Natural killer cell (primary cell): ENCODE results near the gene CLOCK. TPM values are rescaled to one million over a fixed set of nuclear protein-coding genes. Genes with fewer than 3 reads are reported as not detected.

ENCODE experiments used
- ATAC-seq, 3 donors: fragments of 150-1000 bp in 2 of 3; fragments of 200-7000 bp in 1 of 3; cut with Tn5 transposase; 1 replicate in 1 of 3; 2 replicates in 2 of 3; pipeline ENCODE4 v1.10.0; 2021; ENCODE audit warnings: mild to moderate bottlenecking in 2 of 3, moderate library complexity in 2 of 3
- DNase-seq, 2 donors: peaks; one replicate each; pipeline versions ENCODE4 v3.0.0 to v3.0.0-alpha.2; 2013 to 2021; ENCODE audit warnings: mixed read lengths in 1 of 2
- H3K27ac ChIP-seq: one replicate; pipeline ENCODE4 v1.5.1; 2013; ENCODE audit warnings: mild to moderate bottlenecking, low read length
- H3K27me3 ChIP-seq: one replicate; pipeline ENCODE4 v1.6.1; 2013; ENCODE audit warnings: low read length; ENCODE audit not compliant: control insufficient read depth, insufficient read depth
- H3K36me3 ChIP-seq: one replicate; pipeline ENCODE4 v1.6.1; 2013; ENCODE audit warnings: low read length; ENCODE audit not compliant: control insufficient read depth, insufficient read depth
- H3K4me1 ChIP-seq: one replicate; pipeline ENCODE4 v1.6.1; 2013; ENCODE audit warnings: low read length; ENCODE audit not compliant: control insufficient read depth, insufficient read depth
- H3K4me3 ChIP-seq: one replicate; pipeline ENCODE4 v1.5.1; 2013; ENCODE audit warnings: low read length
- H3K9me3 ChIP-seq: one replicate; pipeline ENCODE4 v1.6.1; 2013; ENCODE audit warnings: low read length; ENCODE audit not compliant: control insufficient read depth, insufficient read depth
- H3K27ac Mint-ChIP-seq, 2 donors: one replicate each; pipeline ENCODE4 v1.8.0; 2022; ENCODE audit warnings: mild to moderate bottlenecking in 2 of 2, mixed read lengths in 2 of 2, moderate library complexity in 1 of 2
- H3K27me3 Mint-ChIP-seq, 2 donors: one replicate each; pipeline ENCODE4 v1.8.0; 2022; ENCODE audit warnings: low read depth in 2 of 2, mixed read lengths in 2 of 2
- H3K36me3 Mint-ChIP-seq: one replicate; pipeline ENCODE4 v1.8.0; 2022; ENCODE audit warnings: mixed read lengths
- H3K4me1 Mint-ChIP-seq, 2 donors: one replicate each; pipeline ENCODE4 v1.8.0; 2022; ENCODE audit warnings: mixed read lengths in 2 of 2
- H3K4me3 Mint-ChIP-seq: one replicate; pipeline ENCODE4 v1.8.0; 2022; ENCODE audit warnings: mild to moderate bottlenecking, moderate library complexity, mixed read lengths
- H3K9me3 Mint-ChIP-seq, 2 donors: one replicate each; pipeline ENCODE4 v1.8.0; 2022; ENCODE audit warnings: mixed read lengths in 2 of 2
- CTCF ChIP-seq: fragments of 200-600 bp; IDR thresholded peaks from one replicate; pipeline ENCODE4 v1.8.0; 2022; ENCODE audit warnings: antibody characterized with exemption
- WGBS: methylation state at CpG from one replicate; pipeline ENCODE4 v1.1.7; 2013; ENCODE audit warnings: missing lambda C conversion rate; ENCODE audit not compliant: insufficient coverage; 5-methylcytosine and 5-hydroxymethylcytosine counted together
- intact Hi-C: fragments of 100-400 bp; cut with micrococcal nuclease; formaldehyde crosslinking; loops from one replicate; pipeline ENCODE4 v1.14.2; 2022
- total RNA-seq, 4 donors: library from RNA; stranded (reverse); fragments of 120-200 nt in 1 of 4; gene quantifications; one replicate each; pipeline versions ENCODE4 v1.2.3 to v1.2.4, GENCODE V29; 2013 to 2022

The CLOCK gene
- total RNA-seq, 3 donors from 2014 or later (not counting 1 experiment from before 2014, with no cell fraction given): 11.4 to 15.8 (median 13.4) TPM

- H3K4me3 Mint-ChIP-seq: no peak overlapping the region
- no CpG with 5 or more reads among the region's 3 CpGs for WGBS
- peaks cover 27% of the 10 kb centered on the region for H3K36me3 ChIP-seq
- no peak for TF ChIP-seq CTCF
- DNase-seq: no peak
- H3K27ac Mint-ChIP-seq: no peak overlapping the region
- no peaks in the 10 kb centered on the region for H3K9me3 ChIP-seq
- no peaks in the 10 kb centered on the region for H3K4me1 ChIP-seq
- intact Hi-C loops: no loop called here
- no peak overlapping the region for H3K27ac ChIP-seq
- H3K36me3 Mint-ChIP-seq: no peaks in the 10 kb centered on the region
- H3K9me3 Mint-ChIP-seq: no peaks in the 10 kb centered on the region
- H3K27me3 Mint-ChIP-seq: no peaks in the 10 kb centered on the region
- no peak overlapping the region for H3K4me3 ChIP-seq
- H3K27me3 ChIP-seq: no peaks in the 10 kb centered on the region
- no peak for ATAC-seq
- H3K4me1 Mint-ChIP-seq: peaks cover 42 to 58% of the 10 kb centered on the region in 2 donors
Observed at GRCh38 chr4:55407764-55408163, 138.9 kb downstream of the CLOCK start.

- H3K36me3 ChIP-seq: peaks cover 27% of the 10 kb centered on the region
- Mint-ChIP-seq H3K9me3 (no peaks in the 10 kb centered on the region), H3K36me3 (no peaks in the 10 kb centered on the region), H3K4me3 (no peak overlapping the region), H3K27ac (peak overlapping the region; percentile 60 to 68), H3K4me1 (peaks cover 42 to 58% of the 10 kb centered on the region in 2 donors), H3K27me3 (no peaks in the 10 kb centered on the region)
- ATAC-seq: no peak
- no peaks in the 10 kb centered on the region for H3K4me1 ChIP-seq
- no peak overlapping the region for H3K27ac ChIP-seq
- intact Hi-C loops: no loop called here
- DNase-seq: no peak
- H3K4me3 ChIP-seq: no peak overlapping the region
- TF ChIP-seq CTCF: no peak
- H3K27me3 ChIP-seq: no peaks in the 10 kb centered on the region
- WGBS: 63% methylated on average over 3 of the region's 3 CpGs
- no peaks in the 10 kb centered on the region for H3K9me3 ChIP-seq
Observed at GRCh38 chr4:55407119-55407518, 139.6 kb downstream of the CLOCK start.

- H3K27me3 Mint-ChIP-seq: no peaks in the 10 kb centered on the region
- no peaks in the 10 kb centered on the region for H3K9me3 ChIP-seq
- no peaks in the 10 kb centered on the region for H3K36me3 Mint-ChIP-seq
- no peak for ATAC-seq
- TF ChIP-seq CTCF: no peak
- H3K36me3 ChIP-seq: peaks cover 25% of the 10 kb centered on the region
- no peak overlapping the region for H3K4me3 Mint-ChIP-seq
- intact Hi-C loops: no loop called here
- 100% methylated on average over 1 of the region's 2 CpGs for WGBS
- H3K9me3 Mint-ChIP-seq: no peaks in the 10 kb centered on the region
- DNase-seq: no peak
- peak overlapping the region; percentile 60 to 68 for H3K27ac Mint-ChIP-seq
- no peak overlapping the region for H3K4me3 ChIP-seq
- peaks cover 42 to 58% of the 10 kb centered on the region in 2 donors for H3K4me1 Mint-ChIP-seq
- H3K27me3 ChIP-seq: no peaks in the 10 kb centered on the region
- H3K4me1 ChIP-seq: no peaks in the 10 kb centered on the region
- no peak overlapping the region for H3K27ac ChIP-seq
Observed at GRCh38 chr4:55406545-55406944, 140.2 kb downstream of the CLOCK start.

- peaks cover 45 to 52% of the 10 kb centered on the region in 2 donors for H3K4me1 Mint-ChIP-seq
- WGBS: 100% methylated on average over 3 of the region's 3 CpGs
- Histone ChIP-seq H3K4me1 (no peaks in the 10 kb centered on the region), H3K9me3 (no peaks in the 10 kb centered on the region), H3K4me3 (no peak overlapping the region), H3K27ac (no peak overlapping the region), H3K36me3 (peaks cover 27% of the 10 kb centered on the region), H3K27me3 (no peaks in the 10 kb centered on the region)
- H3K4me3 Mint-ChIP-seq: no peak overlapping the region
- H3K9me3 Mint-ChIP-seq: no peaks in the 10 kb centered on the region
- TF ChIP-seq CTCF: no peak
- no peaks in the 10 kb centered on the region for H3K36me3 Mint-ChIP-seq
- intact Hi-C loops: no loop called here
- DNase-seq: no peak
- no peaks in the 10 kb centered on the region for H3K27me3 Mint-ChIP-seq
- ATAC-seq: no peak
- no peak overlapping the region for H3K27ac Mint-ChIP-seq
Observed at GRCh38 chr4:55405073-55405472, 141.6 kb downstream of the CLOCK start.
